ENCODE data around the gene HCN2. TPM values are rescaled to one million over a fixed set of nuclear protein-coding genes. Genes with fewer than 3 reads are reported as not detected.
A peak's percentile ranks its signal among the peaks of the same experiment; 100 is the strongest.

HCN2 gene
- total RNA-seq (2021) (13.1 and 15.7 TPM in 2 replicates), Bru-seq, nascent RNA (percentile 32 among the genes with signal in this experiment), BruChase-seq, experiment 1, labeled RNA remaining after a 2-hour chase (percentile 40 among the genes with signal in this experiment), BruChase-seq, experiment 2, labeled RNA remaining after a 6-hour chase (percentile 52 among the genes with signal in this experiment)
- long read RNA-seq, partial matches to known transcripts = 0 of 1 reads
- long read RNA-seq, other reads (novel, unspliced or antisense) = 1 of 1 reads

GRCh38 chr19:589693-590395 lies at the start of gene HCN2:
TSS of gene HCN2 (plus strand) at chr19:589881. CDS start at chr19:589946, 65 bp downstream.
- H3K4me3 ChIP-seq (ENCODE audit: low read depth, low read length, poor library complexity, severe bottlenecking) = peak within 1 kb of the TSS; percentile 50
- ChIA-PET CTCF (no interaction called here), POLR2A (ENCODE audit: low non-redundant PET) (no interaction called here)
- no peaks in the 10 kb centered on the region for H3K9me3 ChIP-seq (ENCODE audit: low read depth, low read length, poor library complexity, severe bottlenecking)
- BruUV-seq (replicated peaks) = no TSS peak
- no peak for TF ChIP-seq EZH2 (IDR thresholded peaks at IDR 0.05; ENCODE audit: borderline replicate concordance, low read depth, low read length, poor library complexity, severe bottlenecking)
- TF ChIP-seq CTCF (conservative IDR thresholded peaks at IDR 0.05; ENCODE audit: low read depth, low read length) = no peak
- no peak for DNase-seq (ENCODE audit: low spot score)
- no peaks in the 10 kb centered on the region for H3K36me3 ChIP-seq (ENCODE audit: insufficient read depth, low read length, poor library complexity, severe bottlenecking)
- H3K4me1 ChIP-seq (ENCODE audit: insufficient read depth, low read length, poor library complexity, severe bottlenecking) = peaks cover 23% of the 10 kb centered on the region
- no peak within 1 kb of the TSS for H3K27ac ChIP-seq (ENCODE audit: low read depth, low read length, poor library complexity, severe bottlenecking)
- no peaks in the 10 kb centered on the region for H3K27me3 ChIP-seq (replicated peaks; ENCODE audit: insufficient read depth, low read depth, low read length, poor library complexity)
- intact Hi-C loops (cut with micrococcal nuclease; ENCODE audit: unreplicated experiment) = loop anchor here (5.0 kb wide), 2 partner anchors 37 to 142 kb away; no protein-coding TSS in a partner anchor

- POLR2A ChIA-PET (ENCODE audit: low non-redundant PET) = no interaction called here
- BruUV-seq (replicated peaks) = no TSS peak
These were observed 48.6 kb upstream of the HCN2 start for GRCh38 chr19:540867-541637.

More at GRCh38 chr19:540867-541637, 48.6 kb upstream of the HCN2 start:
- Histone ChIP-seq H3K27me3 (replicated peaks; ENCODE audit: insufficient read depth, low read depth, low read length, poor library complexity) (no peaks in the 10 kb centered on the region), H3K4me3 (ENCODE audit: low read depth, low read length, poor library complexity, severe bottlenecking) (no peak overlapping the region), H3K9me3 (ENCODE audit: low read depth, low read length, poor library complexity, severe bottlenecking) (no peaks in the 10 kb centered on the region), H3K36me3 (ENCODE audit: insufficient read depth, low read length, poor library complexity, severe bottlenecking) (peaks cover 36% of the 10 kb centered on the region), H3K27ac (ENCODE audit: low read depth, low read length, poor library complexity, severe bottlenecking) (no peak overlapping the region), H3K4me1 (ENCODE audit: insufficient read depth, low read length, poor library complexity, severe bottlenecking) (no peaks in the 10 kb centered on the region)
- CTCF ChIA-PET = no interaction called here
- DNase-seq (ENCODE audit: low spot score) = no peak
- intact Hi-C loops (cut with micrococcal nuclease; ENCODE audit: unreplicated experiment) = no loop called here
- TF ChIP-seq EZH2 (IDR thresholded peaks at IDR 0.05; ENCODE audit: borderline replicate concordance, low read depth, low read length, poor library complexity, severe bottlenecking) = no peak
- no peak for TF ChIP-seq CTCF (conservative IDR thresholded peaks at IDR 0.05; ENCODE audit: low read depth, low read length)

Measured in A673 (cell line).